HG03439 (cell line): ENCODE measurements around the gene MYO18B.

ENCODE experiments used
- ATAC-seq: cut with Tn5 transposase; IDR thresholded peaks from one replicate; pipeline ENCODE4 v1.9.1; 2021; ENCODE audit warnings: mild to moderate bottlenecking, moderate library complexity; ENCODE audit not compliant: unreplicated experiment

Gene MYO18B

DNA sequence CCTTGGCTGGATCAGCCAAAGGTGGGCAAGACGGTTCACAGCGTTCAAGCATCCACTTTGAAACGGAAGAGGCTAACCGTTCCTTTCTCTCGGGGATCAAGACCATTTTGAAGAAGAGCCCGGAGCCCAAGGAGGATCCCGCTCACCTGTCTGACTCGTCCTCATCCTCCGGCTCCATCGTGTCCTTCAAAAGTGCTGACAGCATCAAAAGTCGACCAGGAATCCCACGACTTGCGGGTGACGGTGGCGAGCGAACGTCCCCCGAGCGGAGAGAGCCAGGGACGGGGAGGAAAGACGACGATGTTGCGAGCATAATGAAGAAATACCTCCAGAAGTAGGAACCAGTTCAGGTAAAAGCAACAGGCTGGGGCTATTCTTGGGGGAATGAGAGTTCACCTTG is 285.4 kb downstream of the MYO18B start:
- ATAC-seq, result no peak

DNA sequence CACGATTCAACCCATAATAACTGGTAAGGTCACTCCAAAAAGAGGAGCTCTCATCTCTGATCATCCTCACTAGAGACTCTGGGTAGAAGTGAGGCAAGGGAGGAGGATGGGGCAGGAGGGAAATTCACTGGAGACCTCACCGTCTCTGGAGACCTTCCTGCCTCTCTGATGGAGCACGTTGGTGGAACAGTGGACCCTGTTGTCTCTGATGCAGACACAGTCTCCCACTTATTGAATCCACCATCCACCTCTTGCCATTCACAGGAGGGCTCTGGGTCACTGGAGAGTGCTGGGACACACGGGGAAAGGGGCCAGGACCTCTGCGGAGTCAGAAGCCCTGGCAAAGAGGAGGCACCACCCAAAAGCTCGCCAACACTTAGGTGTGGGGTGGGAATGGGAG is 289.7 kb downstream of the MYO18B start:
- ATAC-seq, result no peak

DNA sequence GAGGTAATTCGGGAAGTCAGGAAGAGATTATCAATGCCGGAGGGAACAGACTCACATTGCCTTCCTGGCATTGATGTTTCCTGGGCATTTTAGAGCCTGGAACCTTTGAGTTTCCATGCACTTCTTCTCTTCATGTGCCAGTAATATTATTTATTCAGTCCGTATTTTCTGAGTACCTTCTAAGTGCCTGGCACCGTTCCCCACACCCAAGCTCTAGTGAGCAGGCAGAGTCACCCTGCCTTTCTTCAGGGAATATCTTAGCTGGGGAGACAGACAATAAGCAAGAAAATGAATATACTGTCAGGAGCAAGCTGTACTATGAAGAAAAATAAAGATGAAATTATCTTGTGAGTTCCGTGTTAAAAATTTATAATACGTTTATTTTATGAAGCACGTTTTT is 291.1 kb downstream of the MYO18B start:
- ATAC-seq, result no peak

DNA sequence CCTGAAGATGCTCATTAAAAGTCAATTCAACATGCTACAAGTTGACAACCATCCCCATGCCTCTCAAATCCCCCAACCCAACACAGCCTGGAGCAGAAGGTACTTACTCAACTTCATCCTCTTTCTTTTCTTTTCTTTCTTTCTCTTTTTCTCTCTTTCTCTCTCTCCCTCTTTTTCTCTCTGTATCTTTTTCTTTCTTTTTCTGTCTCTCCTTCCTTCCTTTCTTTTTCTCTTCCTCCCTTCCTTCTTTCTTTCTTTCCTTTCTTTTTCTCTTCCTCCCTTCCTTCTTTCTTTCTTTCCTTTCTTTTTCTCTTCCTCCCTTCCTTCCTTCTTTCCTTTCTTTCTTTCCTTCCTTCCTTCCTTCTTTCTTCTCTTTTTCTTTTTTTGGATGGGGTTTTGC is 291.6 kb downstream of the MYO18B start:
- ATAC-seq, result no peak

- ATAC-seq, result no peak
Observed at GRCh38 chr22:26035523-26035922, 293.5 kb downstream of the MYO18B start.

GRCh38 chr22:26038365-26038764 is 296.4 kb downstream of the MYO18B start:
- no peak for ATAC-seq

DNA sequence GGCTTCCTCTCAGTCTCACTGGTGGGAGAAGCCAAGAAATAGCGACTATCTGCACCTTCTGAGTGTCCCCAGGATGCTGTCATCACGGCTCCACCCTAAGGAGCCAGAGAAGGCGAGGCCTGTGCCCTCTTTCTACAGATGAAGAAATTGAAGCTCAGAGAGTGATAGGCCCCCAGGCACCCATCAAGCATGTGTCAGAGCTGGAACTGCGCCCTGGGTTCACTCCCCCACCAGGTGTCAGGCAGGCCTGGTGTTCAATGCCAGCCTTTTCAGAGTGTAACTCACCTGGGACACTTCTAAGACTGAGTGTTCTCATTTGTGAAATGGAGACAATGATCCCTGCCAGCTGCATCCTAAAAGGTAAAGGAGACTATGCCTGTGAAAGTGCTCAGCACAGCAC is 299.9 kb downstream of the MYO18B start:
- no peak for ATAC-seq

DNA sequence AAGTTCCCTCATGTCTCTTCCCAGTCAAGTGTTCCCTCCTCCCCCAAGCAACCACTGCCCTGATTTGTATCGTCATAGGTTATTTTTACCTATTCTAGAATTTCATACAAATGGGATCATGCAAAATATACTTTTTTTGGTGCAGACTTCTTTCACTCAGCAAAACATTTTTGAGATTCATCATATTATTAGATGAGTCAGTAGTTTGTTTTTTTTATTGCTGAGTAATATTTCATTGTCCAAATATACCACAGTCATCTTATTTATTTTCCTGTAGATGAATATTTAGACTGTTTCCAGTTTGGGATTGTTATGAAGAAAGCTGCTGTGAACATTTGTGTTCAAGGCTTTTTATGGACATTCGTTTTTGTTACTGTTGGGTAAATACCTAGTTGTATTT is 301.0 kb downstream of the MYO18B start:
- ATAC-seq, result no peak

DNA sequence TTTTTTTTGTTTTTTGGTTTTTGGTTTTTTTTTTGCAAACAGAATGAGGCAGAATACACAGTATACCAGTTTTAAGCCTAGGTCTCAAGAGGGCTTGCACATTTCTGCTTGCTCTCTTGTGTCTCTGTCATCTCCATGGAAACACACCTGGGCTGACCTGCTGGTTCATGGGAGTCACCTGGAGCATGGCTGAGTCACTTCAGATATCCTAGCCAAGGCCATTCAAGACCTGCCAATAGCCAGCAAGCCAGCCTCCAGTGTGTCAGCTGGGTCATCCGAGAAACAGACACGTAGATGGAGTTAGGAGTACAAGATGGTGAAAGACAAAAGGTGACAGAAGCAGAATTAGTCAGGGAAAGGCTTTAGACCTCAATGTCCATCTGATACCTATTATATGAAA is 303.1 kb downstream of the MYO18B start:
- no peak for ATAC-seq

DNA sequence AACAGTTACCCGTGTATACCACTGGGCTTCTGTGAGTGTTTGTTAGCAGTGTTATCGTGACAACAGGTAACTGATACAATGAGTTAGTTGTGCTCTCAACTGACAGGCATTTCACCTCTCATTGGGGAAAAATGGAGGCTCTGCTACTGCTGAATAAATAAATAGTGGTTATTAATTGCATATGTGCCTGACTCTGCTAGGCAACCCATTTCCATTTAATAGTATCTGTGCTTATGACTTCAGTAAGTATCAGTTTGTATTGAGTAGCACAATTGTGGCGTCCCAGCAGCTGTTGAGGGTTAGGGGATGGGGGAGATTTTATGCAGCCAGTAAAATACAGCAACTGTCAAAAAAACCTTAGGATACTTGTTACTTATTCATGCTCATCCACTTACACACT is 303.9 kb downstream of the MYO18B start:
- ATAC-seq, result no peak

- no peak for ATAC-seq
Observed at GRCh38 chr22:26047516-26047915, 305.5 kb downstream of the MYO18B start.

DNA sequence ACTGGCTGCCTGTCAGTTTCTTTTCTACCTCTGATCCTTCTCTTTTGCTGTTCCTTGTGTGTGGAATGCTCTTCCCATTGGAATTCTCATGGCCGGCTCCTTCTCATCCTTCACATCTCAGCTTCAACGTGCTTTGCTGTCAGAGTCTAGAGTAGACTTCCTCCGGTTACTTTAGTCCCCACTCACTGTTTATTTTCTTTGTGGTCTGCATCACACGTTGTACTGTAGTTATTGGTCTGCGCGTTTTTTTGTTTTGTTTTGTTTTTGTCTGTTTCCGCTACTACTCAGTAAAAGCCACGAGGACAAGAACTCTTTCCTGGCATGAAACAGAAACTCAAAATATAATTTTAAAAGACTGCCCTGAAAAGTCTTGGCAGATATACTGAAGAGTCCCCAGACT is 305.9 kb downstream of the MYO18B start:
- ATAC-seq, result no peak

DNA sequence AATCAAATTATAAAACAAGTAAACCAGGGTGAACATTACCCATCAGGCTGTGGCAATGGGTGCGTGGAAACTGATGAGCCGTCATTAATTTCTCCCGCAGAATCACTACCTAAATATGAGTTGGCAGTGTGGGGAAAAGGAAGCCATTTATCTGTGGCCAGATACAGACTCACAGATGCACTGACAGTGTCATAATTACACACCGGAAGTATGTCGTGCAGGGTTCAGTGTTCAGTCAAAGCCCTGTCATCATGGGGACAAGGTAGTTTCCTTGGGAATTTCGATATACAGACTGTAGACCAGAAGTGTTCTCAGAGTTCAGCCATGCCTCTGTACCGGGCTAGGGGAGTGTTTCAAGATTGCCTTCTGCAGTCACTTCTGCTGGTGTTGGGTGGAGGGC is 308.1 kb downstream of the MYO18B start:
- no peak for ATAC-seq

- no peak for ATAC-seq
Observed at GRCh38 chr22:26053737-26054316, 311.8 kb downstream of the MYO18B start.

DNA sequence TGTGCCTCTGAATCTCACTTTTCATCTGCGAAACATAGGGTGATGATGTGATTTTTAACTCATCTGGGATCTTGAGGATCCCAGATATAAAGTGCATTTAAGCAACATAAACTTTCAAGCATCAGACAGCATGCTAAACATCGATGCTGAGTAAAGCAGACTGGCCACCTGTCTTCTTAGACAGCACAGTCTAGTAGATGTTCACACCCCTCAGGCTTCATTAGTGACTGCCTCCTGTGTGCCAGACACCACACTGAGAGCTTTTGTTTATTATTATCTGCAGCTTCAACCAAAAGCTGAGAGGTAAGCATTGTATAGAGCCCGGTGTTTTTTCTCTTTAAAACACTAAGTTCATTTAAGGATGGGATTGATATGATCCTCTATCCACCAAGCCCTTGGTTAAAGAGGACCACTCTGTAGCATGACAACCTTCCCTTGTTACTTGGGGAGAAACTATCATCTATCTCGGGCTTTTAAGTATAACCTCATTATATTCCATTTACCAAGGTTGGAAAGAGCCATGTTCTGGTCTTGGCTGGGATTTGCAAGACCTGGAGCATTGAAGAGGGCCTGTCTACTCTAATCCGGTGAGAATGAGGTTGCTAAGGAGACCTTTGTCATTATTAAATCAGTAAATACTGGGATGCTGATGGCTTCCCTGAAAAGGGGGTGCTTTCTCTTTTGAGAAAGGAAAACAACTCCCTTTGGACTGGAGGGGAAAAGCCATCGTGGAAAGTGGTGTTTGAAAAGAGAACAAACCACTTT is 313.0 kb downstream of the MYO18B start:
- no peak for ATAC-seq

DNA sequence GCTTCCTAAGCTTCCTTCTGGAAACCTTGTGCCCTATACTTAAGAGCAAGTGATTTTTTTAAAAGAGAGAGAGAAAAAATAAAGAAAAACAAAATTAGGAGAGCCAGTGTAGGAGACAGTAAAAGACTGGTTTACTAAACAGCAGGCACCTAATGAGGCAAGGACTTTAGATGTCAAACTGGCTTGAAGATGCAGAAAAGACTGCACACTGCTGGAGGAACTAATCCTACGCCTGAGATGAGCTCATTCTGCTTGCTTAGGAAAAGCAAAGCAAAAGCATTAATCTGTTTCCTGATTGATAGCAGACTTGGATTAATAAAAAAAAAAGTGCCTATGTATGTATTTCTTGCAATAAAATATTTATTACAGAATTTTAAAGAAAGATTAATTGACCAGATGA is 313.7 kb downstream of the MYO18B start:
- no peak for ATAC-seq

DNA sequence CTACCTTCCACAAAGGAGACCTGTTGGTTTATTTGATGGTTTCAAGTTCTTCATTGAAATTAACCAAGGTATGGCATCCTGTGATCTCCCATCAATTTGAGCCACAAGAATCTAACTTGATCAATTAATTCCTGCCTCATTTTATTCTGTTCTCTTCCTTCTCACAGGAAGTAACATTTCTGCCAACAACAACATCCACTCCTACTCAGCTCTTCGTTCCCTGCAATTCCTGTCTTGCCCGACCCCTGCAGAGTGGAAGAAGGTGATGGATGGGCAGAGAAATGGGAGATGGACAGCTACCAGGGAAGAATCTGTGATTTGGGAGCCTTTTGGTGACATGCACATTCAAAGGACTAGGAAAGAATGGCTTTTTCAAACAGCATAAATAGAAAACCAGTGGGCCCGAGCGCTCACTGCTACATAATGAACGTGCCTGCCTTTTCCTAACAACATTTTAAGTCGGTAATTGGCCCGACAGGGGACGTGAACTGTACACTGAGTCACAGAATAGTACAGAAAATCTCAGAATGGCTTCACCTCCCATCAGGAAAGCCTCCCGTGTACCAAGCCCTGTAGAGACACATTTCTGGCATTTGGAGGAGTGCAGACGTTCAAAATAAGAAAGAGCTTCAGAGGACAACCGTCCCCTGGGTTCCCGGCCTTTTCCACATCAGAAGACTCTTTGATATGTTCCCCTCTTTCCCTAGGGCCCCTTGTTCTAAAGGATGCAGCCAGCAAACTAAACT is 314.6 kb downstream of the MYO18B start:
- ATAC-seq, result no peak

GRCh38 chr22:26057731-26058130 is 315.7 kb downstream of the MYO18B start:
- ATAC-seq, result no peak

DNA sequence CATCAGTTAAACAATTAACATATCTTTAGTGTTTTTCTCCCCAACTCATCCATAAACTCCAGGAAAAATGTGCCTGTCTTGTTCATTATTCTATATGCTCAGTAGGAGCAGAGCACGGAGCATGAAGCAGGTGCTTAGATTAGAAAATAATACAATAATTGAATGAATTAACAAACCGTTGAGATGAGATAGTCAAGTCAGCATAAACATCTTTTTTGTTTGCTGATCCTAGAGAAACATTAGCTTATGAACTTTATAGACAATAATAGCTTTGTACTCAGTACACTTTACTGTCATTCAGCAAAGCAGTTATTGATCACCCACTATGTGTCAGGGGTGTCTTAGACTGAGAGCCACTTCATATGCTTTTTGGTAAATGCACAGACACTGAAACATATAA is 322.1 kb downstream of the MYO18B start:
- no peak for ATAC-seq

GRCh38 chr22:26065847-26066246 is 323.9 kb downstream of the MYO18B start:
- no peak for ATAC-seq

- ATAC-seq, result no peak
Observed at GRCh38 chr22:26066534-26066933, 324.5 kb downstream of the MYO18B start.

DNA sequence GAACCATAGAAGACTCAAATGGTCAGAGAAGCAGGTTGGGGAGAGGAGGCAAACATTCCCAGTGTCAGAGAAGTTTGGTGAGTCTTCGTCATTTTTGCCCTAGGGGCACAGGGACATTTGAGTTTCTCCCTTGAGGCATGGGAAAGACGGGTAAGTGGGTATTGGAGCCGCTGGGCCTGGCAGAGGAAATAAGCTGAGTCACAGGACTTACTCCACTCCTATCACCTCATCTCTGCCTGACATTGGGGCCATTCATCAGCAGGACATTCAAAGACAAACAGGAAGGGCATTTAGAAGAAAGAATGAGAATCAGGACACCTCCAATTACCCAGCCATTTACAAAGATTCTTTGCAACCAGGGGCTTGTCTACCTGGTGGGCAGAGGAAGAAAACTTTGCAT is 326.6 kb downstream of the MYO18B start:
- no peak for ATAC-seq
